SK-N-MC (cell line): ENCODE data around the gene PIH1D1.

Experiments
- DNase-seq: peaks from one replicate; pipeline ENCODE4 v3.0.0-alpha.2; 2011; ENCODE audit warnings: low read depth, low spot score
- H3K27ac ChIP-seq: fragments of 200-600 bp; sonication (generic); 2 replicates; pipeline ENCODE4 v1.5.1; 2016; ENCODE audit warnings: mixed run types
- H3K36me3 ChIP-seq: fragments of 200-600 bp; sonication (generic); 2 replicates; pipeline ENCODE4 v1.6.1; 2017; ENCODE audit warnings: antibody characterized with exemption, low read length, mixed read lengths; ENCODE audit not compliant: insufficient read depth
- H3K4me3 ChIP-seq: fragments of 200-600 bp; sonication (generic); 2 replicates; pipeline ENCODE4 v1.5.1; 2016
- H3K9ac ChIP-seq: fragments of 200-600 bp; sonication (generic); 2 replicates; pipeline ENCODE4 v1.8.0; 2017; ENCODE audit warnings: mixed run types, mixed read lengths; ENCODE audit not compliant: insufficient read length
- H3K9me3 ChIP-seq: fragments of 200-600 bp; sonication (generic); 2 replicates; pipeline ENCODE4 v1.6.1; 2017; ENCODE audit warnings: low read depth, mild to moderate bottlenecking, antibody characterized with exemption, low read length, moderate library complexity, mixed read lengths
- EZH2 ChIP-seq: fragments of 200-600 bp; sonication (generic); IDR thresholded peaks from one replicate; pipeline ENCODE4 v1.6.1; 2017; ENCODE audit warnings: antibody characterized with exemption
- FOXP2 ChIP-seq: optimal IDR thresholded peaks from 2 replicates; pipeline ENCODE3; 2011; ENCODE audit warnings: mild to moderate bottlenecking, moderate library complexity; ENCODE audit not compliant: insufficient read depth; ENCODE audit errors: extremely low read length, control extremely low read depth
- POLR2AphosphoS5 ChIP-seq: IDR thresholded peaks from 2 replicates; pipeline ENCODE4 v1.6.1; 2012; ENCODE audit warnings: mild to moderate bottlenecking, low read depth, low read length, borderline replicate concordance

The PIH1D1 gene

DNA sequence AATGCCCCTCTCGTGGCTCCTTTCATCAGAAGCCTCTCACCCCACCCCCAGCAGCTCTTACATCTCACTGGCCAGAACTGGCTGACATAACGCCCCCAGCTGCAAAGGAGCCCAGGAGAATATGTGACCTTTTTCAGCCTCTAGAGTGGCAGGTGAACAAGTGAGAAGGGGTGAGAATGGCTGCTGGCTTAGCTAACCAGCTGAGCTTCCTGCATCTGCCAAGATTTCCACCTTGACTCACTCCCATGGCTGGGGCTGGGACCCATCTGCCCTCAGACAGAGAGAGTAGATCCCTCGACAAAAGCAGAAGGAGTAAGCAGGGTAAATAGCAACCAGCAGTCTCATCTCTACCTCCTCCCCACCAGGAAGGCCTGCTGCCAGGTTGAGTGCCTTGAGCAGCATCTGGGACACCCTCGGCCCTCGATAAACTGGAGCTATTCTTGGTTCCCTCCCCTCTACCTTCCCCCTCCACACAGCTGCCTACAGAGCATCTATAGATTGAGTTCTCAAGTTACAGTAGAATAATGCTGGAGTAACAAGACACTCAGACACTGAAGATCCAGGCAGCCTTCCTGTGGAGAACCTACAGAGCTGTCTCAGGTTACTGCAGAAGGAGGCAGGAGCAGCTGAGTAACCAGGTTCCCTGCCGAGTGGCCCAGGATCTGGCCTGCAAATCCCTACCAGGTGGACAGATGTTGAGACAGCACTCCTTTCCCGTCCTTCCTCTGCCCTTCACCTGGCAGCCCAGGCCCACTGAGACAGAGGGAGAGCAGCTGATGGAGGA, 48.0 kb downstream of the PIH1D1 start:
- H3K4me3 ChIP-seq: no peak overlapping the region
- H3K9ac ChIP-seq: no peak overlapping the region
- peak overlapping the region; percentile 64 for H3K27ac ChIP-seq
- no peaks in the 10 kb centered on the region for H3K36me3 ChIP-seq
- TF ChIP-seq POLR2AphosphoS5 (no peak), EZH2 (no peak), FOXP2 (no peak)
- no peak for DNase-seq
- no peaks in the 10 kb centered on the region for H3K9me3 ChIP-seq

DNA sequence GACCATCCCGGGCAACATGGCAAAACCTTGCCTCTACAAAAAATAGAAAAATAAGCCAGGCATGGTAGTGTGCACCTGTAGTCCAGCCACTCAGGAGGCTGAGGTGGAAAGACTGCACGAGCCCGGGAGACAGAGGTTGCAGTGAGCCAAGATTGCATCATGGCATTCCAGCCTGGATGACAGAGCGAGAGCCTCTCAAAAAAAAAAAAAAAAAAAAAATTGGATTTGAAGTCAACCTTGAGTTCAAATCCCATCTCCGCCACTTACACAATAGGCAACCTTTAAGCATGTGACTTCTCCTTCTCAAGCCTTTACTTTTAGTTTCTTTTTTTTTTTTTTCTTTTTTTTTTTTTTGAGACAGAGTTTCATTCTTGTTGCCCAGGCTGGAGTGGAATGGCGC, 51.6 kb downstream of the PIH1D1 start:
- no peak overlapping the region for H3K4me3 ChIP-seq
- no peaks in the 10 kb centered on the region for H3K36me3 ChIP-seq
- no peak overlapping the region for H3K9ac ChIP-seq
- no peaks in the 10 kb centered on the region for H3K9me3 ChIP-seq
- DNase-seq: no peak
- TF ChIP-seq FOXP2 (no peak), EZH2 (no peak), POLR2AphosphoS5 (no peak)
- no peak overlapping the region for H3K27ac ChIP-seq

DNA sequence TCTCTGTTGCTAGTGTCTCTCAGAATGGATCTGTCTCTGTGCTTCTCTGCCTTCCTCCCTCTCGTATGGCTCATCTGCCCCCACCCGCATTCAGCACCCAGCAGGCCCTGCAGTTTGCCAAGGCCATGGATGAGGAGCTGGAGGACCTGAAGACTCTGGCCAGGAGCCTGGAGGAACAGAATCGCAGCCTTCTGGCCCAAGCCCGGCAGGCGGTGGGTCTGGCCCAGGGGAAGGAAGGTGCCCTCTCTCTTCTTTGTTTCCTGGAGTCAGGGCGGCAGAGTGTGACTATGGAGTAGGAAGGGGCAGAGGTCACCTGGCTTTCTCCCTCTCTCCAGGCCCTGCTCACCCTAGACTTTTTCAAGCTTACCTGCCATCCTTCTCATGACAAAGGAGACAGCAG, 52.7 kb downstream of the PIH1D1 start:
- TF ChIP-seq FOXP2: no peak
- no peak for TF ChIP-seq EZH2
- no peak for TF ChIP-seq POLR2AphosphoS5
- Histone ChIP-seq H3K9me3 (no peaks in the 10 kb centered on the region), H3K27ac (0 out of 2 replicates have a peak overlapping the region, but pooled peaks have one; percentile 23), H3K36me3 (no peaks in the 10 kb centered on the region), H3K9ac (peak overlapping the region; percentile 45), H3K4me3 (no peak overlapping the region)
- DNase-seq: no peak

DNA sequence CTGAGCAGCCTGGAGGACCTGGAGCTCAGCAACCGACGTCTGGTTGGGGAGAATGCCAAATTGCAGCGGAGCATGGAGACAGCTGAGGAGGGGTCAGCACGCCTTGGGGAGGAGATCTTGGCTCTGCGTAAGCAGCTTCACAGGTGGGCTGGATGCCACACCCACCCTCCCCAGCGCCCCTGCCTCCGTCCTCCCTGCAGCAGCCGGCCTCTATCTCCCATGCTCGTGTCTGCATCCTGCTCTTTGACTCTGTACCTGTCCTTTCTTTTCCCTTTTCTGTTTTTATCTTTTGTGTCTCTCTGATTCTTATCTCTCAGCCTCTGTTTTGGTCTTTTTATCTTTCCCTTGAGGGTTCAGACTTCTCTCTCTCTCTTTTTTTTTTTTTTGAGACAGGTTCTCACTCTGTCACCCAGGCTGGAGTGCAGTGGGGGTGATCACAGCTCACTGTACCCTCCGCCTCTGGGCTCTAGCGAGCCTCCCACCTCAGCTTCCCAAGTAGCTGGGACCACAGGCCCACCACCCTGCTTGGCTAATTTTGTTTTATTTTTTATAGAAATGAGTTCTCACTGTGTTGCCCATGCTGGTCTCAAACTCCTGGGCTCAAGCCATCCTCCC, 53.5 kb downstream of the PIH1D1 start:
- DNase-seq: no peak
- H3K9ac ChIP-seq: no peak overlapping the region
- no peaks in the 10 kb centered on the region for H3K36me3 ChIP-seq
- H3K9me3 ChIP-seq: no peaks in the 10 kb centered on the region
- TF ChIP-seq FOXP2: no peak
- no peak for TF ChIP-seq EZH2
- H3K27ac ChIP-seq: peak overlapping the region; percentile 25; the same call in 1 of the 2 replicates
- H3K4me3 ChIP-seq: no peak overlapping the region

DNA sequence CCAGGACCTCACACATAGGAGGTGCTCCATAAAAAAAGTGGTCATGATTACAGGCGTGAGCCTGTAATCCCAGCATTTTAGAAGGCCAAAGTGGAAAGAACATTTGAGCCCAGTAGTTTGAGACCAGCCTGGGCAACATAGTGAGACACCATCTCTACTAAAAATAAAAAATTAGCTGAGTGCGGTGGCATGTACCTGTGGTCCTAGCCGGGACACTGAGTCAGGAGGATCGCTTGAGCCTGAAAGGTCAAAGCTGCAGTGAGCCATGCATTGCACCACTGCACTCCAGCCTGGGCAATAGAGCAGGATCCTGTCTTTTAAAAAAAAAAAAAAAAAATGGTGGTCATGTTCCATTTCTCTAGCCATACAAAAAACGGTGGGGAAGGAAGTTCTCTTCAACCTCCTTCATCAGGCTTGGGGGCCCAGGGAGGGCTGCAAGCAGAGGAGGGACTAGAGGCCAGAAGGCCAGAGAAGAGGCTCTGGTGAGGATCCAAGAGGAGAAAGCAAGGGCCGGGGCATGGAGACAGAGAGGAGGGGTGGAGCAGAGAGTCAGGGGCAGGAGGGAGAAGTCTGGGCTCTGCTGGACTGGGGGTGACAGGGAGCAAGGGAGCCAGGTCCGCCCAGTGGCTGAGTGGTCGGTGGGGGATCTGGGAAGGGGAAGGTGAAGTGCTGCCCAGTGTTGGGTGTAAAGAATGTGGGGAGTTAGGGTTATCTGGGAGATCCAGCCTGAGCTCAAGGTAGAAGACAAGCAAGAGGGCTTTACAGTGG, 54.7 kb downstream of the PIH1D1 start:
- Histone ChIP-seq H3K4me3 (no peak overlapping the region), H3K36me3 (no peaks in the 10 kb centered on the region), H3K27ac (no peak overlapping the region), H3K9me3 (no peaks in the 10 kb centered on the region), H3K9ac (no peak overlapping the region)
- TF ChIP-seq POLR2AphosphoS5 (no peak), FOXP2 (no peak), EZH2 (no peak)
- DNase-seq: no peak
